ENCODE data around the gene ATP2A1. TPM values are rescaled to one million over a fixed set of nuclear protein-coding genes. Genes with fewer than 3 reads are reported as not detected.

Gene ATP2A1
- total and polyA plus RNA-seq, 9 donors, result 0.15 to 2.5 (median 0.53) TPM

DNA sequence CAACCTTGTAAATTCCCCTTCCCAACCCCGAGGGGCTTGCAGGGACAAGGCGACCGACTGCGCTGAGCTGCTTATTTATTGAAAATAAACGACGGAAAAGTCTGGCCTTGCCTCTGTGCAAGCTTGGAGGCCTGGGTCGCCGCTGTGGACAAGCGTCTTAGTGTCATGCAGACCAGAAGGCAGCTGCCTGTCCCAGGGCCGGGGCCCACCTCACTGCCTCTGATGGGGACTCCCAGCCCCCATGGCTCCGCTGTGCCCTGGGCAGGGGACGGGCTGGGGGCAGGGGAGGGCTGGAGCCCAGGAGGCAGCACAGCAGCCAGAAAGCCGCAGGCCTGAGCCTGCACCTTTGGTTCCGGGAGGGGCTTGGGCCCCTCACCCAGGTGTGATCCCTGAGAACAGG lies 26.1 kb downstream of the ATP2A1 start:
- WGBS, 3 donors, result 80 to 86% (median 83%) methylated on average over 14 of the region's 14 CpGs
- Histone ChIP-seq H3K4me1 (ENCODE audit: insufficient read depth) (no peaks in the 10 kb centered on the region), H3K36me3 (no peaks in the 10 kb centered on the region), H3K9me3 (no peaks in the 10 kb centered on the region), H3K27me3 (no peaks in the 10 kb centered on the region), H3K27ac (no peak overlapping the region), H3K4me3 (no peak overlapping the region)
- intact Hi-C loops (cut with DNase I), result no loop called here
- no peak for DNase-seq
- TF ChIP-seq POLR2A (IDR thresholded peaks at IDR 0.05) (no peak), CTCF (IDR thresholded peaks at IDR 0.05) (no peak), EP300 (IDR thresholded peaks at IDR 0.05) (no peak)

DNA sequence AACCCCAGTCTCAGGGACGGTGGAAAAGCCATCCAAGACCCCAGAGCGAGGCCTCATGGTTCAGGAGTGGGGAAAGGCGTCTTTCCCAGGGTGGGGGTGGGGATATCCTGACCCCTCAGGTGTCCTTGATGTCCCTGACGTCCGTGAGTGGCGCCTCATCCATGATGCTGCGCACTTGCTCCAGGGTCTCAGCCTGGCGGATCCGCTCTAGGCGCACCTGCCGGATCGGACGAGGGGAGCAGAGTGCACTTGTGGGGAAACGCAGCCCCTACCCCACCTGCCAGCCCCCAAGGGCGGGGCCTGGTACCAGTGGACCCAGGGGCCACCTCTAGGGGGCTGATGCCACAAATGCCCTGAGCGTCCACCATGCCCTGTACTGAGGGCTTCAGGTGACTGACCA lies 26.5 kb downstream of the ATP2A1 start:
- TF ChIP-seq EP300 (IDR thresholded peaks at IDR 0.05) (no peak), POLR2A (IDR thresholded peaks at IDR 0.05) (no peak), CTCF (IDR thresholded peaks at IDR 0.05) (no peak)
- H3K36me3 ChIP-seq, result no peaks in the 10 kb centered on the region
- intact Hi-C loops (cut with DNase I), result no loop called here

DNA sequence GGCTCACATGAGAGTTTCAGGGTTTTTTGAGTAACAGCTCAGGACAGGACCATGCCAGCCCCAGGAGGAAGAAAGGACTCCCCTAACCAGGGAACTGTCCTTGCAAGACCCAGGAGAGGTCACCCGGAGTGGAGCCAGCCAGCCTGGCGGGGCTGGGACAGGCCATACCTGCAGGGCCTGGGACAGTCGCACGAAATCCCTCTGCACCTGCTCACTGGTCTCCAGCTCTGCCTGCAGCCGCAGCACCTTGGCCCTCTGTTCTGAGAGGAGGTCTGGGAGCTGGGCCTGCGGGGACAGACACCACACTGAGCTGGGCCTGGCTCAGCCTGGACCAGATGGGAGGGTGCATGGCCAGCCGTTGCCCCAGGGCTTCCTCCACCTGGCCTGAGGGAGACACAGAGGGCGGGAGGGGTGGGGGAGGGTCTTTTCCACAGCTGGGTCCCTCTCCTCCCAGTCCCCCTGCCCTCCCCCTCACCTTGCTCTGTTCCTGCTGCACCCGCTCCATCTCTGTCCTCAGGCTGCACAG lies 27.0 kb downstream of the ATP2A1 start:
- Histone ChIP-seq H3K4me3 (no peak overlapping the region), H3K27ac (no peak overlapping the region), H3K9me3 (no peaks in the 10 kb centered on the region), H3K36me3 (no peaks in the 10 kb centered on the region), H3K27me3 (no peaks in the 10 kb centered on the region), H3K4me1 (ENCODE audit: insufficient read depth) (no peaks in the 10 kb centered on the region)
- intact Hi-C loops (cut with DNase I), result no loop called here
- DNase-seq, result no peak
- no peak for TF ChIP-seq EP300 (IDR thresholded peaks at IDR 0.05)
- TF ChIP-seq POLR2A (IDR thresholded peaks at IDR 0.05), result no peak
- no peak for TF ChIP-seq CTCF (IDR thresholded peaks at IDR 0.05)
- WGBS, 3 donors, result 77 to 92% (median 85%) methylated on average over 5 to 9 of the region's 9 CpGs

More for the DNA sequence above, 26.5 kb downstream of the ATP2A1 start:
- Histone ChIP-seq H3K4me3 (no peak overlapping the region), H3K4me1 (ENCODE audit: insufficient read depth) (no peaks in the 10 kb centered on the region), H3K27me3 (no peaks in the 10 kb centered on the region), H3K9me3 (no peaks in the 10 kb centered on the region), H3K27ac (no peak overlapping the region)
- DNase-seq, result no peak
- 90 to 95% (median 91%) methylated on average over 16 of the region's 16 CpGs for WGBS, 3 donors

GRCh38 chr16:28905800-28906372 lies 27.6 kb downstream of the ATP2A1 start:
- TF ChIP-seq POLR2A (IDR thresholded peaks at IDR 0.05), result no peak
- TF ChIP-seq CTCF (IDR thresholded peaks at IDR 0.05), result no peak
- TF ChIP-seq EP300 (IDR thresholded peaks at IDR 0.05), result no peak

More at GRCh38 chr16:28905800-28906372, 27.6 kb downstream of the ATP2A1 start:
- no peaks in the 10 kb centered on the region for H3K27me3 ChIP-seq
- intact Hi-C loops (cut with DNase I), result no loop called here
- no peak overlapping the region for H3K4me3 ChIP-seq
- no peak overlapping the region for H3K27ac ChIP-seq
- no peaks in the 10 kb centered on the region for H3K9me3 ChIP-seq
- H3K36me3 ChIP-seq, result no peaks in the 10 kb centered on the region
- H3K4me1 ChIP-seq (ENCODE audit: insufficient read depth), result no peaks in the 10 kb centered on the region
- WGBS, 3 donors, result 61 to 69% (median 65%) methylated on average over 24 of the region's 24 CpGs
- no peak for DNase-seq
